Aorta (tissue), 5 donors: ENCODE results near the gene JARID2. TPM values are rescaled to one million over a fixed set of nuclear protein-coding genes. Genes with fewer than 3 reads are reported as not detected.

Experiments used
- ATAC-seq: fragments of 200-7000 bp; cut with Tn5 transposase; one replicate; pipeline ENCODE4 v1.9.1; 2022; ENCODE audit warnings: moderate library complexity; ENCODE audit not compliant: low FRiP score
- DNase-seq, 2 donors: peaks; one replicate each; pipeline ENCODE4 v3.0.0-alpha.2; 2020
- H3K27ac ChIP-seq, 2 donors: one replicate each; pipeline ENCODE4 v1.5.1; 2013; ENCODE audit warnings: low read length in 2 of 2, mild to moderate bottlenecking in 2 of 2, moderate library complexity in 2 of 2, control low read depth in 1 of 2, inconsistent platforms in 1 of 2, low read depth in 1 of 2
- H3K27me3 ChIP-seq, 2 donors: one replicate each; pipeline ENCODE4 v1.6.1; 2013; ENCODE audit warnings: control low read depth in 1 of 2, low read length in 1 of 2, mild to moderate bottlenecking in 1 of 2, moderate library complexity in 1 of 2; ENCODE audit not compliant: insufficient read depth in 2 of 2, control insufficient read depth in 1 of 2
- H3K36me3 ChIP-seq, 2 donors: one replicate each; pipeline ENCODE4 v1.6.1; 2013; ENCODE audit warnings: control low read depth in 1 of 2, low read length in 1 of 2, mild to moderate bottlenecking in 1 of 2; ENCODE audit not compliant: insufficient read depth in 2 of 2, control insufficient read depth in 1 of 2
- H3K4me1 ChIP-seq, 2 donors: one replicate each; pipeline ENCODE4 v1.6.1; 2013; ENCODE audit warnings: low read length in 2 of 2, control low read depth in 1 of 2, mild to moderate bottlenecking in 1 of 2, moderate library complexity in 1 of 2; ENCODE audit not compliant: insufficient read depth in 2 of 2, control insufficient read depth in 1 of 2
- H3K4me3 ChIP-seq, 2 donors: one replicate each; pipeline ENCODE4 v1.5.1; 2013; ENCODE audit warnings: low read length in 2 of 2, control low read depth in 1 of 2, mild to moderate bottlenecking in 1 of 2
- H3K9me3 ChIP-seq: one replicate; pipeline ENCODE4 v1.6.1; 2013; ENCODE audit warnings: mild to moderate bottlenecking, low read length; ENCODE audit not compliant: control insufficient read depth
- WGBS, 2 donors: extraction: QIAGEN DNeasy Blood & Tissue Kit; methylation state at CpG; one replicate each; pipeline ENCODE4 v1.1.7; 2013; 5-methylcytosine and 5-hydroxymethylcytosine counted together
- intact Hi-C, 2 donors: fragments of 100-400 bp; cut with DNase I; formaldehyde crosslinking; loops; one replicate each; pipeline versions ENCODE4 v1.14.2 to v1.15.0; 2022
- polyA plus RNA-seq, 2 donors: library from polyadenylated mRNA; stranded (reverse); fragments of 200-250 nt; gene quantifications; one replicate each; pipeline ENCODE4 v1.2.3, GENCODE V29; 2013
- total RNA-seq, 2 donors: library from RNA; stranded (reverse); fragmentation: NEBNext Ultra II Directional; extraction: Animal tissue kit (Norgen Biotek cat#: 25700); gene quantifications; one replicate each; pipeline ENCODE4 v1.2.1, GENCODE V29; 2021
- donor health status: healthy with polysubstance abuse.
- donor health status: Bipolar disorder and iron deficiency.
- donor health status: DM: no; HTN: no; CAD: no.
- donor health status: DM: no; HTN: no; CAD: no.
- donor health status: DM: yes; HTN: yes; CAD: no.

Gene JARID2
- total and polyA plus RNA-seq, 4 donors: 0.88 to 13.0 (median 7.1) TPM

- WGBS, 2 donors: 81 to 86% methylated on average over 11 of the region's 11 CpGs
- Histone ChIP-seq H3K9me3 (no peaks in the 10 kb centered on the region), H3K4me1 (no peaks in the 10 kb centered on the region), H3K4me3 (no peak overlapping the region), H3K27ac (no peak overlapping the region), H3K36me3 (no peaks in the 10 kb centered on the region), H3K27me3 (no peaks in the 10 kb centered on the region)
- intact Hi-C loops: no loop called here
- no peak for ATAC-seq
- DNase-seq: no peak
Observed at GRCh38 chr6:15266423-15266996, 20.6 kb downstream of the JARID2 start.

- Histone ChIP-seq H3K9me3 (no peaks in the 10 kb centered on the region), H3K36me3 (no peaks in the 10 kb centered on the region), H3K4me3 (no peak overlapping the region), H3K4me1 (no peaks in the 10 kb centered on the region), H3K27me3 (no peaks in the 10 kb centered on the region), H3K27ac (no peak overlapping the region)
- intact Hi-C loops: no loop called here
- no peak for ATAC-seq
- 97 to 98% methylated on average over 2 of the region's 2 CpGs for WGBS, 2 donors
- DNase-seq: no peak
Observed at GRCh38 chr6:15267221-15267620, 21.4 kb downstream of the JARID2 start.

- H3K27me3 ChIP-seq: no peaks in the 10 kb centered on the region
- DNase-seq: no peak
- no peak for ATAC-seq
- H3K9me3 ChIP-seq: no peaks in the 10 kb centered on the region
- intact Hi-C loops: no loop called here
- H3K36me3 ChIP-seq: no peaks in the 10 kb centered on the region
- no peak overlapping the region for H3K27ac ChIP-seq
- WGBS, 2 donors: 78 to 86% methylated on average over 10 of the region's 10 CpGs
- no peaks in the 10 kb centered on the region for H3K4me1 ChIP-seq
- no peak overlapping the region for H3K4me3 ChIP-seq
Observed at GRCh38 chr6:15268137-15268908, 22.5 kb downstream of the JARID2 start.

GRCh38 chr6:15269011-15269410, 23.1 kb downstream of the JARID2 start:
- Histone ChIP-seq H3K4me3 (no peak overlapping the region), H3K27ac (no peak overlapping the region), H3K27me3 (no peaks in the 10 kb centered on the region), H3K36me3 (no peaks in the 10 kb centered on the region), H3K9me3 (no peaks in the 10 kb centered on the region), H3K4me1 (no peaks in the 10 kb centered on the region)
- 87 to 92% methylated on average over 4 of the region's 4 CpGs for WGBS, 2 donors
- no peak for DNase-seq
- intact Hi-C loops: no loop called here
- no peak for ATAC-seq

- H3K27me3 ChIP-seq: no peaks in the 10 kb centered on the region
- no peak for ATAC-seq
- no peaks in the 10 kb centered on the region for H3K9me3 ChIP-seq
- 93 to 100% methylated on average over 1 of the region's 1 CpG for WGBS, 2 donors
- H3K4me3 ChIP-seq: no peak overlapping the region
- no peaks in the 10 kb centered on the region for H3K4me1 ChIP-seq
- intact Hi-C loops: no loop called here
- no peaks in the 10 kb centered on the region for H3K36me3 ChIP-seq
- H3K27ac ChIP-seq: no peak overlapping the region
- no peak for DNase-seq
Observed at GRCh38 chr6:15269619-15270018, 23.8 kb downstream of the JARID2 start.

- ATAC-seq: no peak
- no peaks in the 10 kb centered on the region for H3K27me3 ChIP-seq
- H3K9me3 ChIP-seq: no peaks in the 10 kb centered on the region
- DNase-seq: no peak
- no peak overlapping the region for H3K4me3 ChIP-seq
- WGBS, 2 donors: 96 to 100% methylated on average over 2 of the region's 2 CpGs
- no peaks in the 10 kb centered on the region for H3K36me3 ChIP-seq
- no peak overlapping the region for H3K27ac ChIP-seq
- H3K4me1 ChIP-seq: no peaks in the 10 kb centered on the region
- intact Hi-C loops: no loop called here
Observed at GRCh38 chr6:15270402-15270801, 24.5 kb downstream of the JARID2 start.

GRCh38 chr6:15272562-15272961, 26.7 kb downstream of the JARID2 start:
- H3K36me3 ChIP-seq: no peaks in the 10 kb centered on the region
- H3K27ac ChIP-seq: no peak overlapping the region
- no peaks in the 10 kb centered on the region for H3K9me3 ChIP-seq
- H3K4me1 ChIP-seq: no peaks in the 10 kb centered on the region
- 95 to 98% methylated on average over 1 of the region's 1 CpG for WGBS, 2 donors
- H3K4me3 ChIP-seq: no peak overlapping the region
- ATAC-seq (no peak), DNase-seq (no peak)
- no peaks in the 10 kb centered on the region for H3K27me3 ChIP-seq
- intact Hi-C loops: no loop called here

- 92 to 98% methylated on average over 2 of the region's 2 CpGs for WGBS, 2 donors
- Histone ChIP-seq H3K27ac (no peak overlapping the region), H3K4me3 (no peak overlapping the region), H3K36me3 (no peaks in the 10 kb centered on the region), H3K9me3 (no peaks in the 10 kb centered on the region), H3K4me1 (no peaks in the 10 kb centered on the region), H3K27me3 (no peaks in the 10 kb centered on the region)
- no peak for DNase-seq
- ATAC-seq: no peak
- intact Hi-C loops: no loop called here
Observed at GRCh38 chr6:15274692-15275387, 29.0 kb downstream of the JARID2 start.
